IMR-90 (cell line): ENCODE results near the gene STX1B. TPM values are rescaled to one million over a fixed set of nuclear protein-coding genes. Genes with fewer than 3 reads are reported as not detected.

Experiments
- ATAC-seq: fragments of 200-7000 bp; cut with Tn5 transposase; 2 replicates; pipeline ENCODE4 v1.9.1; 2020; ENCODE audit warnings: low read depth, mild to moderate bottlenecking, moderate library complexity
- BruUV-seq: library from RNA; stranded (reverse); fragments of 400-500 nt; replicated peaks from 2 replicates; lab custom pipeline; 2021; lab: Mats Ljungman, UMichigan
- CTCF ChIA-PET: fragments of 300-600 bp; formaldehyde crosslinking; extraction: SDS; loops from one replicate; lab custom pipeline; 2021; ENCODE audit warnings: antibody characterized with exemption; lab: Yijun Ruan, JAX
- POLR2A ChIA-PET: fragments of 300-600 bp; sonication (Branson Sonifier 250); formaldehyde crosslinking; loops from one replicate; lab custom pipeline; 2022; ENCODE audit warnings: antibody characterized with exemption; ENCODE audit not compliant: unreplicated experiment; lab: Charles Lee
- DNase-seq: peaks from one replicate; pipeline ENCODE4 v3.0.0; 2013
- H2AFZ ChIP-seq: replicated peaks from 2 replicates; pipeline ENCODE3; 2013; ENCODE audit warnings: low read length, mild to moderate bottlenecking; ENCODE audit not compliant: poor library complexity
- H2AK5ac ChIP-seq: 2 replicates; pipeline ENCODE4 v1.6.1; 2013; ENCODE audit warnings: low read depth, low read length, inconsistent platforms
- H2AK9ac ChIP-seq: replicated peaks from 2 replicates; pipeline ENCODE3; 2013; ENCODE audit warnings: mild to moderate bottlenecking, low read depth, low read length, moderate library complexity; ENCODE audit not compliant: poor library complexity
- H2BK120ac ChIP-seq: 2 replicates; pipeline ENCODE4 v1.6.1; 2013; ENCODE audit warnings: low read depth, low read length, inconsistent platforms
- H2BK15ac ChIP-seq: 3 replicates; pipeline ENCODE4 v1.6.1; 2013; ENCODE audit warnings: low read depth, low read length, inconsistent platforms
- H2BK20ac ChIP-seq: 2 replicates; pipeline ENCODE4 v1.6.1; 2013; ENCODE audit warnings: low read depth, mild to moderate bottlenecking, inconsistent platforms, low read length, moderate library complexity
- H2BK5ac ChIP-seq: 2 replicates; pipeline ENCODE4 v1.6.1; 2013; ENCODE audit warnings: mild to moderate bottlenecking, low read depth, low read length, inconsistent platforms; ENCODE audit not compliant: poor library complexity, severe bottlenecking
- H3K14ac ChIP-seq: replicated peaks from 2 replicates; pipeline ENCODE4 v1.6.1; 2013; ENCODE audit warnings: low read depth, low read length, inconsistent platforms
- H3K18ac ChIP-seq: 2 replicates; pipeline ENCODE4 v1.6.1; 2013; ENCODE audit warnings: low read depth, low read length, control low read depth
- H3K23ac ChIP-seq: 2 replicates; pipeline ENCODE4 v1.6.1; 2013; ENCODE audit warnings: low read depth, low read length, inconsistent platforms
- H3K27ac ChIP-seq: 2 replicates; pipeline ENCODE4 v1.5.1; 2013; ENCODE audit warnings: mild to moderate bottlenecking, control low read depth, low read length; ENCODE audit not compliant: insufficient read depth
- H3K27me3 ChIP-seq: 2 replicates; pipeline ENCODE4 v1.6.1; 2013; ENCODE audit warnings: low read length; ENCODE audit not compliant: control insufficient read depth, insufficient read depth
- H3K36me3 ChIP-seq: 2 replicates; pipeline ENCODE4 v1.6.1; 2013; ENCODE audit warnings: low read length, mixed read lengths; ENCODE audit not compliant: control insufficient read depth, insufficient read depth
- H3K4ac ChIP-seq: 2 replicates; pipeline ENCODE4 v1.6.1; 2013; ENCODE audit warnings: low read depth, low read length, inconsistent platforms
- H3K4me1 ChIP-seq: 2 replicates; pipeline ENCODE4 v1.6.1; 2013; ENCODE audit warnings: low read length, mixed read lengths; ENCODE audit not compliant: control insufficient read depth, insufficient read depth
- H3K4me2 ChIP-seq: 2 replicates; pipeline ENCODE4 v1.6.1; 2013; ENCODE audit warnings: low read depth, mild to moderate bottlenecking, control low read depth, low read length, moderate library complexity
- H3K4me3 ChIP-seq: 2 replicates; pipeline ENCODE4 v1.5.1; 2013; ENCODE audit warnings: low read depth, mild to moderate bottlenecking, control low read depth, low read length, moderate library complexity; ENCODE audit not compliant: insufficient read depth
- H3K56ac ChIP-seq: 2 replicates; pipeline ENCODE4 v1.6.1; 2013; ENCODE audit warnings: low read length, inconsistent platforms; ENCODE audit not compliant: insufficient read depth; ENCODE audit errors: extremely low read depth
- H3K79me1 ChIP-seq, 2 experiments: 2 replicates each; pipeline ENCODE4 v1.6.1; 2013; ENCODE audit warnings: low read length in 2 of 2, inconsistent platforms in 1 of 2, low read depth in 1 of 2
- H3K9ac ChIP-seq: 2 replicates; pipeline ENCODE4 v1.6.1; 2013; ENCODE audit warnings: low read depth, low read length, control low read depth
- H3K9me1 ChIP-seq: 2 replicates; pipeline ENCODE4 v1.6.1; 2013; ENCODE audit warnings: low read length, inconsistent platforms; ENCODE audit not compliant: insufficient read depth
- H3K9me3 ChIP-seq: 2 replicates; pipeline ENCODE4 v1.6.1; 2013; ENCODE audit warnings: low read length; ENCODE audit not compliant: control insufficient read depth, insufficient read depth
- H4K20me1 ChIP-seq: 2 replicates; pipeline ENCODE4 v1.6.1; 2013; ENCODE audit warnings: low read length, inconsistent platforms; ENCODE audit not compliant: insufficient read depth
- H4K5ac ChIP-seq: 2 replicates; pipeline ENCODE4 v1.6.1; 2013; ENCODE audit warnings: mild to moderate bottlenecking, low read depth, low read length, control low read depth
- H4K8ac ChIP-seq, 2 experiments: 2 replicates each; pipeline ENCODE4 v1.6.1; 2013; ENCODE audit warnings: low read depth in 2 of 2, low read length in 2 of 2, control low read depth in 1 of 2, inconsistent platforms in 1 of 2
- H4K91ac ChIP-seq: 2 replicates; pipeline ENCODE4 v1.6.1; 2013; ENCODE audit warnings: low read depth, low read length, inconsistent platforms; ENCODE audit not compliant: insufficient read depth
- BHLHE40 ChIP-seq: fragments of 150-350 bp; IDR thresholded peaks from 2 replicates; pipeline ENCODE4 v1.6.1; 2016; ENCODE audit warnings: mild to moderate bottlenecking, low read depth, low read length
- FOS ChIP-seq: fragments of 150-350 bp; IDR thresholded peaks from 2 replicates; pipeline ENCODE4 v1.6.1; 2016; ENCODE audit warnings: low read depth, low read length
- MAFK ChIP-seq: IDR thresholded peaks from 2 replicates; pipeline ENCODE4 v1.6.1; 2012; ENCODE audit warnings: low read depth, low read length, improper control_type of control experiment
- MAZ ChIP-seq: IDR thresholded peaks from 2 replicates; pipeline ENCODE4 v1.6.1; 2012; ENCODE audit warnings: low read depth, mild to moderate bottlenecking, low read length, improper control_type of control experiment, moderate library complexity, borderline replicate concordance
- MXI1 ChIP-seq: IDR thresholded peaks from 2 replicates; pipeline ENCODE4 v1.6.1; 2012; ENCODE audit warnings: low read depth, mild to moderate bottlenecking, low read length, moderate library complexity, borderline replicate concordance
- NFE2L2 ChIP-seq: fragments of 150-350 bp; IDR thresholded peaks from 2 replicates; pipeline ENCODE4 v1.6.1; 2016; ENCODE audit warnings: low read depth, mild to moderate bottlenecking, low read length
- RAD21 ChIP-seq: IDR thresholded peaks from 2 replicates; pipeline ENCODE4 v1.6.1; 2012; ENCODE audit warnings: low read length, improper control_type of control experiment
- SMC3 ChIP-seq: fragments of 150-350 bp; IDR thresholded peaks from 2 replicates; pipeline ENCODE4 v1.6.1; 2016; ENCODE audit warnings: low read depth, mild to moderate bottlenecking, antibody characterized with exemption, low read length, moderate library complexity
- WGBS, 2 experiments: methylation state at CpG; one replicate each; pipeline versions ENCODE4 v1.1.5 to v1.1.7; 2013; ENCODE audit warnings: missing lambda C conversion rate in 2 of 2; ENCODE audit not compliant: insufficient read length in 1 of 2; ENCODE audit errors: extremely low coverage in 2 of 2; 5-methylcytosine and 5-hydroxymethylcytosine counted together
- dilution Hi-C: fragments of 300-500 bp; cut with HindIII; formaldehyde crosslinking; loops from one replicate; pipeline ENCODE4 v1.14.3; 2018; ENCODE audit warnings: low sequenced_read_pairs; ENCODE audit not compliant: unreplicated experiment
- in situ Hi-C: fragments of 300-500 bp; cut with MboI; formaldehyde crosslinking; loops from 3 replicates; pipeline ENCODE4 v1.14.3; 2019; ENCODE audit warnings: low sequenced_read_pairs, inconsistent platforms, mixed read lengths
- intact Hi-C: fragments of 100-400 bp; cut with micrococcal nuclease; formaldehyde crosslinking; loops from 2 replicates; pipeline ENCODE4 v1.10.0; 2022
- polyA plus RNA-seq, 3 experiments: library from polyadenylated mRNA; depleted of rRNA; stranded (reverse); fragments of >200 nt; gene quantifications; 2 replicates each; pipeline ENCODE4 v1.2.3, GENCODE V29; 2012; ENCODE audit warnings: low replicate concordance in 1 of 3
- total RNA-seq: library from RNA; depleted of rRNA; stranded (reverse); fragments of >200 nt; gene quantifications from 2 replicates; pipeline ENCODE4 v1.2.3, GENCODE V29; 2012
- TF ChIP-seq, protein P1 (sequence below): fragments of 150-350 bp; IDR thresholded peaks from 2 replicates; pipeline ENCODE4 v1.6.1; 2017; ENCODE audit warnings: mild to moderate bottlenecking, antibody characterized with exemption, low read length, low read depth

The STX1B gene
- total and polyA plus RNA-seq, 2 of the 4 experiments (the other 2 are of a cell fraction) = 3.9 to 14.9 TPM

DNA sequence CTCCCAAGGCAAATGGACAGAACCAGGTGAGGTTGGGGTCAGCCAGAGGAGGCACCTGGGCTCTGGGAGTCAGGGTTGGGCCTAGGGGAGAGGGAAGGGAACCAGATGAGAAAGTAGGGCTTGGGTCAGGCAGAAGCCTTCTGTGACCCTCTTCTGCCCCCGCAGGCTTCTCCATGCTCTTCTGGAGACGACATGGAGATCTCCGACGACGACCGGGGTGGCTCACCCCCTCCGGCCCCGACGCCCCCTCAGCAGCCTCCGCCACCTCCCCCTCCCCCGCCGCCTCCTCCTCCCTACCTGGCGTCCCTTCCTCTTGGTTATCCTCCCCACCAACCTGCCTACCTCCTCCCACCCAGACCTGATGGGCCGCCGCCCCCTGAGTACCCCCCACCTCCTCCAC lies 45.0 kb downstream of the STX1B start:
- H3K18ac ChIP-seq = no peak overlapping the region
- H2BK5ac ChIP-seq = no peak overlapping the region
- H4K5ac ChIP-seq = no peak overlapping the region
- no peak overlapping the region for H2AK5ac ChIP-seq
- H3K9ac ChIP-seq = no peak overlapping the region
- intact Hi-C loops (no loop called here), dilution Hi-C loops (no loop called here), in situ Hi-C loops (no loop called here)
- no peak overlapping the region for H3K27ac ChIP-seq
- H4K91ac ChIP-seq = no peak overlapping the region
- TF ChIP-seq BHLHE40 = no peak
- TF ChIP-seq, protein P1, sequence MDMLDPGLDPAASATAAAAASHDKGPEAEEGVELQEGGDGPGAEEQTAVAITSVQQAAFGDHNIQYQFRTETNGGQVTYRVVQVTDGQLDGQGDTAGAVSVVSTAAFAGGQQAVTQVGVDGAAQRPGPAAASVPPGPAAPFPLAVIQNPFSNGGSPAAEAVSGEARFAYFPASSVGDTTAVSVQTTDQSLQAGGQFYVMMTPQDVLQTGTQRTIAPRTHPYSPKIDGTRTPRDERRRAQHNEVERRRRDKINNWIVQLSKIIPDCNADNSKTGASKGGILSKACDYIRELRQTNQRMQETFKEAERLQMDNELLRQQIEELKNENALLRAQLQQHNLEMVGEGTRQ = no peak
- no peak for TF ChIP-seq MAFK
- TF ChIP-seq MAZ = no peak
- no peak for TF ChIP-seq SMC3
- no peak for TF ChIP-seq MXI1
- TF ChIP-seq RAD21 = no peak
- TF ChIP-seq FOS = no peak
- TF ChIP-seq NFE2L2 = no peak
- H3K79me1 ChIP-seq = peaks cover 7 to 19% of the 10 kb centered on the region in 2 experiments; a peak in 3 of 4 replicates
- no TSS peak for BruUV-seq
- H3K36me3 ChIP-seq = peaks cover 69% of the 10 kb centered on the region
- no peak overlapping the region for H3K4ac ChIP-seq
- DNase-seq (no peak), ATAC-seq (no peak)
- no peak overlapping the region for H2AFZ ChIP-seq
- no peak overlapping the region for H2BK15ac ChIP-seq
- no peaks in the 10 kb centered on the region for H3K9me1 ChIP-seq
- H2BK120ac ChIP-seq = no peak overlapping the region
- no CpG with 5 or more reads among the region's 15 CpGs for WGBS, 2 experiments
- H3K27me3 ChIP-seq = no peaks in the 10 kb centered on the region
- no peak overlapping the region for H3K14ac ChIP-seq
- H3K23ac ChIP-seq = no peak overlapping the region
- H2BK20ac ChIP-seq = no peak overlapping the region
- H3K4me1 ChIP-seq = no peaks in the 10 kb centered on the region
- H3K4me2 ChIP-seq = no peak overlapping the region
- CTCF ChIA-PET = no interaction called here
- H2AK9ac ChIP-seq = no peak overlapping the region
- POLR2A ChIA-PET = interaction anchor here (0.6 kb wide), 1 partner anchor 181 kb away, joined by 5 read pairs; no protein-coding TSS in a partner anchor
- H3K4me3 ChIP-seq = no peak overlapping the region
- H3K9me3 ChIP-seq = no peaks in the 10 kb centered on the region
- H4K20me1 ChIP-seq = peaks cover 5% of the 10 kb centered on the region; the same call in 1 of the 2 replicates
- no peak overlapping the region for H3K56ac ChIP-seq
- H4K8ac ChIP-seq = no peak overlapping the region
